Suprapubic skin (tissue), 4 donors: ENCODE results near the gene CLCN5. TPM values are rescaled to one million over a fixed set of nuclear protein-coding genes. Genes with fewer than 3 reads are reported as not detected.

ENCODE experiments used
- DNase-seq, 2 donors: peaks; one replicate each; pipeline ENCODE4 v3.0.0-alpha.2; 2019; ENCODE audit warnings: low spot score in 2 of 2
- H3K27ac ChIP-seq: fragments of 200-600 bp; sonication (generic); one replicate; pipeline ENCODE4 v1.5.1; 2019
- H3K27me3 ChIP-seq: fragments of 200-600 bp; sonication (generic); one replicate; pipeline ENCODE4 v1.5.1; 2019
- H3K36me3 ChIP-seq: fragments of 200-600 bp; sonication (generic); one replicate; pipeline ENCODE4 v1.5.1; 2019
- H3K4me1 ChIP-seq: fragments of 200-600 bp; sonication (generic); one replicate; pipeline ENCODE4 v1.5.1; 2019
- H3K4me3 ChIP-seq: fragments of 200-600 bp; sonication (generic); one replicate; pipeline ENCODE4 v1.5.1; 2019; ENCODE audit warnings: mild to moderate bottlenecking
- H3K9me3 ChIP-seq: fragments of 200-600 bp; sonication (generic); one replicate; pipeline ENCODE4 v1.5.1; 2019
- EP300 ChIP-seq: sonication (generic); formaldehyde crosslinking; IDR thresholded peaks from one replicate; pipeline ENCODE4 v1.6.1; 2017; ENCODE audit warnings: antibody characterized with exemption
- POLR2A ChIP-seq, 2 donors: fragments of 450-650 bp; IDR thresholded peaks; one replicate each; pipeline ENCODE4 v1.6.1; 2017; ENCODE audit warnings: antibody characterized with exemption in 2 of 2, mild to moderate bottlenecking in 2 of 2, moderate library complexity in 2 of 2
- POLR2AphosphoS5 ChIP-seq, 3 donors: sonication (generic); formaldehyde crosslinking; IDR thresholded peaks; one replicate each; pipeline ENCODE4 v1.6.1; 2017; ENCODE audit warnings: antibody characterized with exemption in 3 of 3
- WGBS: methylation state at CpG from one replicate; pipeline ENCODE4 v1.1.5; 2018; 5-methylcytosine and 5-hydroxymethylcytosine counted together
- total RNA-seq, 4 donors: library from RNA; depleted of rRNA; stranded (reverse); fragments of >200 nt; gene quantifications; one replicate each; pipeline ENCODE4 v1.1.0, GENCODE V29; 2016
- TF ChIP-seq, protein P1 (sequence below), 2 donors: fragments of 200-600 bp in 1 of 2; fragments of 450-650 bp in 1 of 2; sonication (generic) in 1 of 2; IDR thresholded peaks; one replicate each; pipeline ENCODE4 v1.5.1; 2016 to 2019; ENCODE audit warnings: antibody characterized with exemption in 2 of 2, mild to moderate bottlenecking in 1 of 2, moderate library complexity in 1 of 2

Gene CLCN5
- total RNA-seq, 4 donors from 2014 or later, result 6.9 to 24.1 (median 11.5) TPM

DNA sequence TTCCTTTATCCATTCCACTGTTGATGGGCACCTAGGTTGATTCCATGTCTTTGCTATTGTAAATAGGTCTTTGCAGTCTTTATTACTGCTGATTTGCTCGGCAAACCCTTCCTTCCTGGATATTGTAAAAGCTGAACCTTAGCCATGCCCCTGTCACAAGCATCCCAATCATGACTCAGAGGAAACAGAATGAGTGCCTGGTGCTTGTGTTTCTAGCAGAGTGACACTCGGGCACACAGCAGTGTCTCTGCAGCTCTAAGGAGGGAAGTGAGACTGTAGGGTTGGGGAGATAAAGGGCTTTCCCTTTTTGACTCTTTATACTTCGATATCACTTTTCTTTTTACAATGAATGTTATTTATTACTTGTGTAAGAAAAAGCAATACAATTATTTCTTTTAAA, 195.1 kb downstream of the CLCN5 start:
- Histone ChIP-seq H3K9me3 (no peaks in the 10 kb centered on the region), H3K36me3 (no peaks in the 10 kb centered on the region), H3K4me1 (no peaks in the 10 kb centered on the region), H3K27me3 (no peaks in the 10 kb centered on the region), H3K4me3 (no peak overlapping the region), H3K27ac (no peak overlapping the region)
- DNase-seq, result no peak
- WGBS, result 68% methylated on average over 3 of the region's 3 CpGs
- TF ChIP-seq EP300 (no peak), POLR2A (IDR thresholded peaks at IDR 0.05) (no peak), POLR2AphosphoS5 (IDR thresholded peaks at IDR 0.05) (no peak)
- TF ChIP-seq, protein P1, sequence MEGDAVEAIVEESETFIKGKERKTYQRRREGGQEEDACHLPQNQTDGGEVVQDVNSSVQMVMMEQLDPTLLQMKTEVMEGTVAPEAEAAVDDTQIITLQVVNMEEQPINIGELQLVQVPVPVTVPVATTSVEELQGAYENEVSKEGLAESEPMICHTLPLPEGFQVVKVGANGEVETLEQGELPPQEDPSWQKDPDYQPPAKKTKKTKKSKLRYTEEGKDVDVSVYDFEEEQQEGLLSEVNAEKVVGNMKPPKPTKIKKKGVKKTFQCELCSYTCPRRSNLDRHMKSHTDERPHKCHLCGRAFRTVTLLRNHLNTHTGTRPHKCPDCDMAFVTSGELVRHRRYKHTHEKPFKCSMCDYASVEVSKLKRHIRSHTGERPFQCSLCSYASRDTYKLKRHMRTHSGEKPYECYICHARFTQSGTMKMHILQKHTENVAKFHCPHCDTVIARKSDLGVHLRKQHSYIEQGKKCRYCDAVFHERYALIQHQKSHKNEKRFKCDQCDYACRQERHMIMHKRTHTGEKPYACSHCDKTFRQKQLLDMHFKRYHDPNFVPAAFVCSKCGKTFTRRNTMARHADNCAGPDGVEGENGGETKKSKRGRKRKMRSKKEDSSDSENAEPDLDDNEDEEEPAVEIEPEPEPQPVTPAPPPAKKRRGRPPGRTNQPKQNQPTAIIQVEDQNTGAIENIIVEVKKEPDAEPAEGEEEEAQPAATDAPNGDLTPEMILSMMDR (IDR thresholded peaks at IDR 0.05), result no peak

DNA sequence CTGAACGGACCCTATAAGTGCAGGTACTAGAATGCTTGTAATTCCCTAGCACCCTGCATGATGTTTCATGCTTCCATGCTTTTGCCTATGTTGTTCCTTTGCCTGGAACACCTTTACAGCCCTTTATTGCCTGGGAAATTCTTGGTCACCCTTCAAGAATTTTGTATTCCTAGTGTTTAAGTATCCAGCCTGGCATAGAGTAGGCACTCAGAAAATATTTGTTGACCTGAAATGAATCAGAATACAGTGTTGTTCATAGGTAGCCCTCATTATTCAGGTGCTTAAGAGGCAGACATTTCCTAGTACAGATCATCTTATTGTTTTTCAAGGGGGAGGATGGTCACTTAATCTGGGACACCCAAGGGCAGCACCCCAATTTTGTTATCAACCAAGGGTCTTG, 203.1 kb downstream of the CLCN5 start:
- Histone ChIP-seq H3K36me3 (no peaks in the 10 kb centered on the region), H3K9me3 (no peaks in the 10 kb centered on the region), H3K27ac (no peak overlapping the region), H3K4me1 (no peaks in the 10 kb centered on the region), H3K27me3 (no peaks in the 10 kb centered on the region), H3K4me3 (no peak overlapping the region)
- TF ChIP-seq POLR2AphosphoS5 (IDR thresholded peaks at IDR 0.05) (no peak), EP300 (no peak), POLR2A (IDR thresholded peaks at IDR 0.05) (no peak)
- TF ChIP-seq, protein P1 (IDR thresholded peaks at IDR 0.05), result no peak
- 85% methylated on average over 1 of the region's 1 CpG for WGBS
- DNase-seq, result no peak

DNA sequence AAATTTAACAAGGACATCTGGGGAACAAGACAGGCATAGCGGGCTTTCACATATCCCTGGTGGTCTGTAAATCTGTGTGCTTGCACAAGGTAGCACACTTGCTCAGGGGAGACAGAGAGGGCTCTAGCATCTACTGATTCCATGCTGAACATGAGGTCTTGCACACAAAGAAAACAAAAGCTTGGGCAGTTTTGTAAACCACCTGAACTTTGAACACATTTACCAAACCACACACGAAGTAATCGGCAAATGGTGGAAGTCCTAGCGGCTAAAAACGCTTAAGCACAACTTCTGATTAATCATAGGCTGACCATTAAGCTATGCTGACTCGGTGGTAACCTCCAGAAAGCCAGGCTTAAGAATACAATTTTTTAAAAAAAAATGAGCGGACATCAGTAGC, 225.6 kb downstream of the CLCN5 start:
- Histone ChIP-seq H3K27ac (no peak overlapping the region), H3K36me3 (no peaks in the 10 kb centered on the region), H3K4me3 (no peak overlapping the region), H3K4me1 (no peaks in the 10 kb centered on the region), H3K27me3 (no peaks in the 10 kb centered on the region), H3K9me3 (no peaks in the 10 kb centered on the region)
- 77% methylated on average over 7 of the region's 7 CpGs for WGBS
- no peak for DNase-seq
- TF ChIP-seq POLR2AphosphoS5 (IDR thresholded peaks at IDR 0.05) (no peak), EP300 (no peak), POLR2A (IDR thresholded peaks at IDR 0.05) (no peak)
- TF ChIP-seq, protein P1 (IDR thresholded peaks at IDR 0.05), result no peak

Other genes with a start within 250 kb of the CLCN5 start
- gene PAGE1, start 226.6 kb upstream of the CLCN5 start, total RNA-seq, result not detected
- not detected for gene PAGE4, start 93.3 kb upstream of the CLCN5 start, total RNA-seq
- 1 to 10 TPM; 2.4 to 4.8 (median 3.3) TPM for gene USP27X, start 43.1 kb upstream of the CLCN5 start, total RNA-seq